ENCODE measurements around the gene AGMO.

DNA sequence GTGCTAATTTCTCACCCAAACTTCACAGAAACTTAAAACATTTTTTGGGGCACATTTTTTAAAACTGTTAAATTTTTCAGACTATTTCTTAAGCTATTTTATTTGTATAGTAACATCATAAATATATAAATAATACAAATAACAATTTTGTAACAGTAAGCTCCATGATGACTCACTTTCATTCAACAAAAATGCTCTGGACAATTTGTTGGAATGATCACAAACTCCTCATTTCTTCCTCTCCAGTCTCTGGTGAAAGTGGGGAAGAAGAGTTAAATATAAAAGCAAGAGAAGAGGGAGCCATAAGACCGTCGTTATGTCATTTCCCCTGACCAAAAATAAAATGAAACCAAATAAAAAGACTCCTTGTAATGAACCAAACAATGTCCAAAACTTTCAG is 162.4 kb downstream of the AGMO start:
- TF ChIP-seq CTCF (conservative IDR thresholded peaks at IDR 0.05 in 1 of 2, IDR thresholded peaks at IDR 0.05 in 1 of 2; ENCODE audit: low read depth in 1 of 2, low read length in 2 of 2) (no peak), EZH2 (IDR thresholded peaks at IDR 0.05; ENCODE audit: low read length, missing control alignments) (no peak)
